ENCODE data around the gene OGFOD3.
A peak's percentile ranks its signal among the peaks of the same experiment; 100 is the strongest.
"Not testable (repeated sequence)": the region's sequence is repeated elsewhere in the genome, so short reads cannot be mapped to it uniquely, and the experiment has no call there.

Gene OGFOD3

DNA sequence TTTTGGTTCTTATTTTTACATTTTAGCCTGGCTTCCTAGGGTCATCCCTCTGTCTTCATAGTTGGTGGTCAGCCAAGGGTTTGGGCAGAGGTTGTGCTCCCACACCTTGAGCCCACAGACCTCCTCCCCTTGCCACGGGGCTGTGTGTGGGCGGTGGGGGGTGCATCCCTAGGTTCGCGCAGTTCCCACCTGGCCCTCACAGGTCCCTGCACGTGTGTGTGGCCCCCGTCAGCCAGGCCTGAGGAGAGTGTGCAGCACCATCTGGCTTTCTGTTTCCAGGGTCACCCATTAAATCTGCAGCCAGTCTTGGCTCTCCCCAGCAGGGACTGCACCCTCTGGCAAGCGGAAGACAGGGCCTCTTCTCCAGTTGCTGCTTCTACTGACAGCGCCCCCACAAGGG lies 13.6 kb upstream of the OGFOD3 start:
- DNase-seq: no peak

- DNase-seq: no peak
Observed at GRCh38 chr17:82429824-82430223, 11.4 kb upstream of the OGFOD3 start.

- DNase-seq: no peak
Observed at GRCh38 chr17:82428546-82428945, 10.2 kb upstream of the OGFOD3 start.

DNA sequence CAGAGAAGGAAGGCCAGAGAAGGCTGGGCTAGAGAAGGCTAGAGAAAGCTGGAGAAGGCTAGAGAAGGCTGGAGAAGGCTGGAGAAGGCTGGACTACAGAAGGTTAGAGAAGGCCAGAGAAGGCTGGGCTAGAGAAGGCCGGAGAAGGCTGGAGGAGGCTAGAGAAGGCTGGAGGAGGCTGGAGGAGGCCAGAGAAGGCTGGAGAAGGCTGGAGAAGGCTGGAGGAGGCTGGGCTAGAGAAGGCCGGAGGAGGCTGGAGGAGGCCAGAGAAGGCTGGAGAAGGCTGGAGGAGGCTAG lies 6.4 kb upstream of the OGFOD3 start:
- DNase-seq: no peak

GRCh38 chr17:82424001-82424862 lies 5.8 kb upstream of the OGFOD3 start:
- no peak for DNase-seq

DNA sequence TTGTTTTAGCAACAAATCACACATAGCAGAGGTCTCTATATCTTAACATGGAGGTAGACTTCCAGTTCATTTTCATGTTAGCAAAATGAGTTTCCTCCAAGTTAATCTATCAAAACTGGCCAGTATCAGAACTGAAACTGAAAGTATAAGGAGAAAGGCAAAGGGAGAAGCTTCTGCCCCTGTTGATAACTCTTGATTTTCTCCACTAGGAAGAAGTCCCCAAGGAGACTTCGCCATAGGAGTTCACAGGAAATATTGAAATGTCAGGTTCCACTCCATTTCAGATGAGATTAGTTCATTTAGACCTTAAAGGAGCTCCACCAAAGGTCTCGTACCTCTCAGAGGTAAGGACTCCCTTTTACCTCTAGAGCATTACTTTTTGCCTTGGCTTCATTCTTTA lies 1.2 kb upstream of the OGFOD3 start:
- no peak for DNase-seq

- DNase-seq: no peak
Observed at GRCh38 chr17:82416771-82417170, 1.6 kb downstream of the OGFOD3 start.

DNA sequence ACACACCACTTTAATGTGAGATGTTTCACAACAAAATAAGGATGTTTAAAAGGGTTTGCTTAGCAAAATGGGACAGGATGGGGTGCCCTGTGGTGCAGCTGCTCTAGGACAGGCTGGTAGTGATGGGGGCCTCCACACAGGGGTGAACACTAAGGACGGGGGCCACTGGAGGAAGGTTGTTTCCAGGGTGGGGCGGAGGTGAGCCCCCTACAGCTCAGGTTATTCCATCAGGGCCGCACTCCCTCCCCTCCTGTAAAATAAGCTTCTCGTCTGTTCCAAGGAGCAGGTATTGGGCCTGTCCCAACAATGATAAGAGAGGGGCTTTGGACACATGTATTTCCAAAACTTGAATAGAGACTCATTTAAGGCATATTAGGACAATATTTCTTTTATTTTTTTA lies 2.1 kb downstream of the OGFOD3 start:
- no peak for DNase-seq

GRCh38 chr17:82415786-82416185 lies 2.6 kb downstream of the OGFOD3 start:
- DNase-seq: no peak

- DNase-seq: no peak
Observed at GRCh38 chr17:82415336-82415735, 3.0 kb downstream of the OGFOD3 start.

GRCh38 chr17:82414548-82415281 lies 3.7 kb downstream of the OGFOD3 start:
- no peak for DNase-seq

- DNase-seq: peak; percentile 44
Observed at GRCh38 chr17:82412535-82413520, 5.6 kb downstream of the OGFOD3 start.

- DNase-seq: not testable (repeated sequence)
Observed at GRCh38 chr17:82412081-82412480, 6.3 kb downstream of the OGFOD3 start.

DNA sequence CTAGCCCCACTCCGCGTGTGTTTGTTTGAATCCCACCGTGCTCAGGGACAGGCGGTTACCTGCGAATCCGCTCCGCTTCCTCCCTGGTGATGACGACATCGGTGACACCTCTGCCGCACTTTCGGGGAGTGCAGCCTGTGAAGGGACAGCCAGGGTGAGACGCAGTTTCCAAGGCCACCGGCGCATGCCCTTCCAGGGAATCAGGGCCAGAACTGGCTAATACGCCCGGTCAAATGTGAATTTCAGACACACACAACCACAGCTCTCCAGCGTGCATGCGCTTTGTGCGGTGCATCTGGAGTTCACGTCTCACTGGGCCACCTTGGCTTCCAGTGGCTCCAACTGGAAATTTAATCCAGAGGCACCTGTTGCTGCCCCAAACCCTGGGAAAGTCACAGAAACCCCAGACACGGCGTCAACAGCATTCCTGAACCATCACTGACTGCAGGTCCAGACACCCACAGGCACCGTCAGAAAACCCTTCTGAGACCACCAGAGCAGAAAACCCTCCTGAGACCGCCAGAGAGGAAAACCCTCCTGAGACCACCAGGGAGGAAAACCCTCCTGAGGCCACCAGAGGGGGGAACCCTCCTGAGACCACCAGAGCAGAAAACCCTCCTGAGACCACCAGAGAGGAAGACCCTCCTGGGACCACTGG lies 6.9 kb downstream of the OGFOD3 start:
- DNase-seq: no peak

DNA sequence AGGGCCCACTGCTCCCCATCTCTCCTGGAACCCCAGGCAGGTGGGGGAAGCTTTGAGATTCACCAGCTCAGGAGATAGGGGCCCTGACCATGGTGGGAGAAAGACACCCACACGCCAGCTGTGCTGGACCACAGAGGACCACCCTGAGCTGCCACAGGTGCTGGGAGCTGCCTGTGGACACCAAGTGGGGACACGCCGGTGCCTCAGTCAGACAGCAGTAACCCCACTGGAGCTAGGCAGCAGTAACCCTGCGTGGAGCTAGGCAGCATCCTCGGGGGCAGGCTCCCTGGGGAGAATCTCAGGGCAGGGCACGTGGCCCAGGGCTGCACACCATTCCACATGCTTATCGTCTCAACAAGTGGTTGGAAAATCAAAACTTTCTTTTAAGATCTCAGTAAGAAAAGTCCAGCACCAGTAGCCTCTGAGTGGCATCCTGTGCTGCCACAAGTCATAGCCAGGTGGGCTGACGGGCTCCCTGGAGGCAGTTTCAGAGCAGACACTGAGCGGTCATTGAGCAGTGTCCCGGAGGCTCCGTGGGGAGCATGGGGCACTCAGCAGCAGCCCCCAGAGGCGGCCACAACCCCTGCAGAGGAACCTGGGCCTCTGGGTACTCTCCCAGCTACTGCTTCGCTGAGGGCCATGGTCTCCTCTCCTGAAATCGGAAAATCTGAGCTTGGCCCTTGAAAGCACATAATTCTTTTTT lies 8.2 kb downstream of the OGFOD3 start:
- no peak for DNase-seq

DNA sequence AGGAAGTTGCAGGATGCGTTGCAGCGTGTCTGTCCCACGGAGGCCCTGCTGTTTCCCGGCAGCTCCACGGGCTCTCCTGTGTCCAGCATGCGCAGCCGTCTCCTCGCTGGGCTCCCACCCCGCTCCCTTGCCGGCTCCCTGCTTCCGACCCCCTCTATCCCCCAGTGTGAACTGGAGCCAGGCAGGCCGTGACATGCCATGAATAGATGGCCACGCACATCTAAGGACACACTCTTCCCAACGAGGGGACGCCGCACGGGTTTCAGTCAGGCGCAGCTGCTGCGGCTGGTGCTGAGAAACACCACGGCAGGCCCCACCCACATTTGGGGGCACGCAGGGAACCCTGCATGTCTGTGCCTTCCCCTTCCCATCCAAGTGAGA lies 9.5 kb downstream of the OGFOD3 start:
- DNase-seq: no peak

DNA sequence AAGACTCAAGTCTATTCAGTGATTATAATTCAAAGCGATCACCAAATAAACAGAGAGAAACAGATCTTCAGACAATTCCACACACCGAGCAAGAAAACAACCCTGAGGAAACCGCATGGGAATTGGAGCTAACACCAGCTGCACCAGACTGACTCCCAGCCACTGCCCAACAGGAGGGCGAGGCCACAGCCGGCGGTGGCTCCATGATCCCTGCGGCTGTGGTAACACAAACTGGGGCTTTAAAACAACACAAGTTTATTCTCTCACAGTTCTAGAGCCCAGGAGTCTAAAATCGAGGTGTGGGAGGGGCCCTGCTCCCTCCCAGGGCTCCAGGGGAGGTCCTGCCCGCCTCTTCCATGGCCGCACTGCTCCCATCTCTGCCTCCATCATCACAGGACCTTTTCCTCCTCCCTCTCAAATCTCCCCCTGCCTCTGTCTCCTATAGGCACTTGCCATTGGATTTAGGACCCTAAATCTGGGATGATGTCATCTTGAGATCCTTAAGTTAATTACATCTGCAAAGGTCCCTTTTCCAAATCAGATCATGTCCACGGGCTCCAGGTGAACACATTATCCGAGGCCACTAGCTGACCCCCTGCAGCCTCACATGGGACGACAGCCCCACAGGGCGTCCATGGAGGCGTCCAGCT lies 10.0 kb downstream of the OGFOD3 start:
- DNase-seq: no peak

GRCh38 chr17:82407255-82407654 lies 11.1 kb downstream of the OGFOD3 start:
- DNase-seq: no peak

DNA sequence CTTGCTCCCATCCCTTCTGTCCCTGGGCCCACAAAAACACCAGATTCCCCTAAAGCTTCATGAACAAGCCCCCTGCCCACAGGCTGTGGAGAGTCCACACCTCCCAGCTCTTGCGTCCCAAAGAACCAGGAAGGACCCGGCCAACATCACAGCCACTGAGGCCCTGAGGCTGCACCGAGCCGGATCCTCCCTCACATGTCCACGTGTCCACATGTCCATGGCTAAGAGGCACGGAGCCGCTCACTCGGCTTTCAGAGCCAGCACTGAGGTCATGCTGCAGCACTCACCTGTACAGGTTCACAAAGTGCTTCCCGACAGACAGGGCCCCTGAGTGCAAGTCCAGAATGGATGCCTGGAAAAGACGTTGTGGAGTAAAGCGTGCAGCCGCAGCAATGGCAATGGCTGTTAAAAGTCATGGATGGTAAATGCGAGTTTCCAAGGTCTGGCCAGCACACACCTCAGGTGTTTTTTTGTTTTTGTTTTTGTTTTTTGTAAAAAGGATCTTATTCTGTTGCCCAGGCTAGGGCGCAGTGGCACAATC lies 12.2 kb downstream of the OGFOD3 start:
- no peak for DNase-seq

DNA sequence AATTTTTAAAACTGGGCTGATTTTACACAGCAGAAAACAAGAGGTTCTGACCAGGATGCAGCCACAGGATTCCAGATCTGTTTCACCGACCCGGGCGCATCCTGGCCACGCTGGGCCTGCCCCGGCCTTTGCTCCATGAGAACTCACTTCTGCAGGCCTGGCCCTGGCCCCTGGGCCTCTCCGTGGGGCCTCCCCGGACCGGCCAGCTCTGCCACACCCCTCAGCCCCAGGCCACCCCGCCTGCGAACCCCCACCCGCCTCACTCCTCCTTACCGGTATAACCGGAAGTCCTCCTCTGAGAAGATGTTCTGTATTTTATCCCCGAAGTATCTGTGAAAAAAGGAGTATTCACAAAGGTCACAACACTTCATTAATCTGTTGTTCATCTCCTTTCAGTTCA lies 13.3 kb downstream of the OGFOD3 start:
- no peak for DNase-seq

All from DMS153 (cell line).